Middle frontal gyrus (tissue), 1 donor: Measurements from ENCODE around the gene SMC3.
"Not testable (repeated sequence)": the region's sequence is repeated elsewhere in the genome, so short reads cannot be mapped to it uniquely, and the experiment has no call there.

Source experiments
- DNase-seq: peaks from one replicate; pipeline ENCODE4 v3.0.0-alpha.2; 2015; ENCODE audit warnings: low spot score; ENCODE audit errors: extremely low spot score

The SMC3 gene

DNA sequence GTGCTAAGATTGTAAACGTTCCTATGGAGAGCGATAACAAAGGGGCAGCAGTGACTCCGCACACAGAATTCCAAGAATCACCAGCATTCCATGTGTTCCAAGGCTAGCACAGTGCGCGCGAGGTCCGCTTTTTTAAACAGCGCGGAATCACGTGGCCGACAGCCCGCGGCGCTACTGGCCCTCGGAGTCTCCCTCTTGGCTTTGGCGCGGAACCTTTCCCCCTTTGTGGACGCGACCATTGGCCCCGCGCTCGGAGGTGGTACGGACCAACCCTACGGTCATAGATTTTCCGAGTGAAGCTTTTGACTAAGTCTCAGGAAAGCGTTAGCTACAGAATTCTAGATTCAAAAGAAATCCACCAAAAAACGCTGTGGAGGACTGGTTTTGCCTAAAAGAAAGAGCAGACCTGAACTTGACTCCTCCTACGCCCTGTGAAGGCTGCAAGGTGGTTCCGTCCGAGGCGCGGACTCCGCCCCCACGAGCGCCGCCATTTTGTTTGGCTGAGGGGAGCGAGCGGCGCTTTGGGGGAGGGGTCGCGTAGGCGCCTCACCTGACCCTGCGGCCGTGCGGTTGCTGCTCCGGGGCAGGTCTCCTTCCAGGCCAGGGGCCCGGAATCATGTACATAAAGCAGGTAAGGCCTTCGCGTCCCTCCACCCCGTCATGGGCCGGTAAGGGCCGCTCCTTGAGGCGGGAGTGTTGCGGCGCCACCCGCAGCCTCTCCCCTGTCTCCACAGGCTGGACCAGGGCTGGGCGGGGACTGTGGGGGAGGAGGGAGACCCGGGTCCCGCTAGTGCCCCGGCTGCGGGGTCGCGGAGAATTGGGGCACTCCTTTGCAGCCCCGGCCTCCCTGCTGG lies at the start of gene SMC3:
Gene SMC3 (plus strand): TSS at position 495 of the 854 bp plus-strand sequence. CDS start 122 bp downstream, at position 617.
- DNase-seq: peak; percentile 87

DNA sequence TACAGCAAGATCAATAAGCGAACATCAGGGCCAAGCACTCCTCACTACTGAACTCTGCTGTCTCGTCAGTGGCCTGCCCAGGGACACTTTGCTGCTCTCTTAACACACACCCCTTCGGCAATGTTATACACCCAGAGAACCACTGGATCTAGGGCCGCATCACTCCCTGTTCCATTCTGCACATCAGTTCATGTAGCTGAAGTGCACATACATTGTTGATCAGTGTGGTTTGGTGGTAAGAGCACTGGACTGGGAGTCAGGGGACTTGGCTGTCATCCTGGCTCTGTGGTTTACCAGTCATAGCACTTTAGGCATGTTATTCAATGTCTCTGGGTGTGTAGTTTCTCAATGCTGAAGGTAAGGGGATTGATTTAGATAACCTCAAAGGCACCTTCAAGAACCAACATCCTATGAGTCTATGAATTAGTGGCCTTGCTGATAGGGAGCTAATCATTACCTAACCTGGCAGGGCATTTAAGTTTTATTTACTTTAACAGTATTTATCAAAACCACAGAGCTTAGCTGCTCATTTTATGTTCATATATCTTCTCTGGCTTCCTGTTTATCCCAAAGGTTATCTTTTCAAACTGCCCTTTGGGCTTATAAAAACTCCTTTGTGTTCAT lies 45.0 kb upstream of the SMC3 start:
- DNase-seq: no peak

DNA sequence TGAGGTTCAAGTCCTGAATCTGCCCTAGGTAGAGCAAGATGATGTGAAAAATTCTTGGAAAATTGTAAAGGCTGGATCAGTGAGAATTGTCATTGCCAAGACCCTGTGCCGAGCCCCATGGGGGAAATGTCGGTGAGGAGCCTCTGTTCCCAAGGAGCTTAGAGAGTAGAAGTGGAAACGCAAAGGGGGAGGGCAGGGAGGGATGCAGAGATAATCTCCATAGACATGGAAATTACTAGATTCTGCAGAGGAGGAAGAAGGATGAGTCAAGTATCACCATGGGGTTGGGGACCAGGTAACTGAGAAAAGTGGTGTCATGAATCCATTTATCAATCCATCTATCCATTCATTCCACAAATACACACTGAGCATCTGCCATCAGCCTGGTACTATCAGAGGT lies 43.8 kb upstream of the SMC3 start:
- DNase-seq: no peak

DNA sequence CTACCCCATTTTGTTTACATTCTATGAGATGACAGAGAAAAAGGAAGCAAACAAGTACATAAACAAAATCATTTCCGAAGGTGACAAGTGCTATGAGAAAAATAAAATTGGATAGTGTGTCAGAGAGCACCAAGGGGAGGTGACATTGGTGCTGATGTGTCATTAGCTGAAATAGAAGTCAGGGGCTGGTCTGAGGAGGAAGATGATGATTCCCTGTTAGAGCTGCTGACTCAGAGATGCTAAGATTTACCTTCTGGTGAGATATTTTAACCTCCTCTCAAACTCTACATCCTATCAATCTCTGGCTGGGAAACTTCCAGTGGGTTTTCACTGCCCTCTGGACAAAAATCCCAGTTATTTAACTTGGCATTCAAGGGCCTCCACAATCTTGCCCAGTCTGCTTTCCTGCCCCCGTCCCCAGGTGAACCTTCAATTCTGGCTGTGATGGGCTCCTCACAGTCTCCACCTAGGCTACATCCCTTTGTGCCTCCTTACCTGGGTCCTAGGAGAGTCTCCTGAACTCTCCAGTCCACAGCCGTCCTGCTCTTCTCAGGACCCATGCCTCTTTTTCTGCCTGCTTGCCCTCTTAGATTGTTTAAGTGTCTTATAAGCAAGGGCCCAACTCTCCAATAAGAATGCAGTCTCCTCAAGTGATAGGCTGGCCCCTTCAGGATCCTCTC lies 43.2 kb upstream of the SMC3 start:
- no peak for DNase-seq

DNA sequence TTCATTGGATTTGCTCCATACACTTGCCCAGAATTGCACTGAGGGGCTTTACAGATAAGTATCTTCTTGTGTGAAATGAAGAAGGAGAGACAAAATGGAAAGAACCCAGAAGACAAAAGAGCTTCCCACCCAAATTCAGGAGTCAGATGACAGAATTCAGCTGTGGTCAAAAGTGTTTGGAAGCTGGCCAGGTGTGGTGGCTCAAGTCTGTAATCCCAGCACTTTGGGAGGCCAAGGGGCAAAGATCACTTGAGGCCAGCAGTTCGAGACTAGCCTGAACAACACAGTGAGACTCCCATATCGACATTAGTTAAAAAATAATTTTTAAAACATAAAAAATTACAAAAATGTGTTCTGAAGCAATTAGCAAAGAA lies 42.6 kb upstream of the SMC3 start:
- no peak for DNase-seq

DNA sequence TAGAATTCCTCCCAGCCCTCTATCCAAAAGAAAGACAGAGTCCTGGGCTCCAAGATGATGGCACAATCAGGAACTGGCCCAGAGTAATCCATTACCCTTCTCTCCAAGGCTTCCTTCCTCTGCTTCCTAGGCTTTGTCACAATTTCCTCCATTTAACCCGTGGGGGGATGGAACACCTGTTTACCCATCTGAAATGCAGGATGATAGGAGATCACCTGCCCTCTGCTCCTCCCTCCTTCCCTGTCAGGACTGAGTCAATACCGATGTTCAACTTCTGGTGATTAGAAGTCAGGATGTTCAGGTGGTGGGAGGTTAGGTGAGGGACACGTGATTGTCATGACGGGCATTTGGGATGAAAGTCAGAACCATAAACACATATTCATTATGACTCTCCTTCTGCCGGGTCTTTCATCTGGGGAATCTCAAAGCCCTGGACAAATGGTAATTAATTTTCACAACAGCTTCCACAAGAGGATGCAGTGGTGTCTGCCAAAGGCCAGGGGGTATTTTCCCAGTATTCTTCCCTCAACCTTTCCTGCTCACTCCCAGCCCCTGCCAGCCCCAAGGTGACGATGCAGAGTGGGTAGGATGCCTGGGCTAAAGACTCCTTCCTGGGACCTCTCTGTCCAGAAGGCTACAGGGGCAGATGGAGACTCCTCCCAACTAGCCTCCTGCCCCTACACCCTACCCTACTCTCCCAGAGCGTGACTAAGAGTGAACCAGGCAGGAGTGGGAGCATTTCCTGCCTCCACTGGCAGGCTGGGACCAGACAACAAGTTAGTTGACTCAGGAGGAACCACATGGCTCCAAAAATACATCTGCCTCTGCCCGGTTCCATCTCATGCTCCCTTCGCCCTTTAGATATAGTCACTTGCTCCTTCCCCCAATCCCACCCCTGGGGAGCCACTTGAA lies 41.9 kb upstream of the SMC3 start:
- DNase-seq: no peak

DNA sequence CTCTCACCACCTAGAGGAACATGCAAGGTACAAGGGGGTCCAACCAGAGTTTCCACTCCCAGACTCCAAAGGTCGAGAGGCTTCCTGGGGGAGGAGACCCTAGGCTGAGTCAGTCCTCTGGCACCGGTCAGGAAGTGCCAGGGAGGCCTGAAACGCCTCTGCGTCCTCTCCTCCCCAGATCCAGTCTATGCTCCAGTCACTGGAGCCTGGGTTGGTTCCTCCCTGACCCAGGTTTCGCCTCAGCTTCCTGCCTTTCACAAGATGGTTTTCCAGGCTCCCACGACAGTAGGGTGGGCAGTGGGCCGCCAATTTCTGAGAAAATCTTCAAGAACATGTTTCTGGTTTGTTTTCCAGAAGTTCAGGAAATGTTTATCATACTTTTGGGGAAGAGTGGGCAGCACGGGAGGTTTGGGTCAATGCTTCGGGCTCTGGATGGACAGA lies 39.7 kb upstream of the SMC3 start:
- DNase-seq: no peak

DNA sequence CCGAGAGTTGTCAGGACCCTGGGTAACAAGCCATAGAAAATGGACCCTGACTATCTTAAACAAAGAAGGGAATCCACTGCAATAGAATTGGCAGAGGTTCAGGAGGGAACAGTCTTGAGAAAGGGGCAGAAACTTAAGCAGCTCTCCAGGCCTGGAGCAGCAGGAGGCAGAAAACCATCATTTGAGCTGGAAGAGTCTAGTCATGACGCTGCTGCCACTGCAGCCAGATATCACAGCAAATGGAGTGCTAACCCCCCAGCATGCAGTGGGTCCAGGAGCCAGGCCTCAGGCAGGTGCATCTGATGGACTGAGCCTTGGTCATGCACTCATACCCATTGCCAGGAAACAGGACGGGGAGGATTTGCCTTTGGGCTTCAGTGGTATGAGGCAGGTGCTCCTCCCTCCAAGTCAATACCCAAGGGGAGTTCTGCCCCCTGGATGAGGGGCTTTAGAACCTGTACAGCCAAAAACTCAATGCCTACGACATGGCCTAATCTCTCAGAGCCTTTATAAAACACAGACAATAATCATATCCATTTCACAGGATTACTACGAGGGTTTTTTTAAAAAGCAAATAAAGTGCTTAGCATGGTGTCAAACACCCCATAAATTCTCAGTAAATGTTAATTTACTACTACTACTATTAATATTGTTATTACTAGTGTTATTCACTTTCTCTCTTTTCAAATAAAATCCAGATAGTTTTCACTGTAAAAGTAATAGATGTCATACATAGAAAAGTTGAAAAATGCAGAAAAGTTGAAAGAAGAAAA lies 39.1 kb upstream of the SMC3 start:
- DNase-seq: no peak

DNA sequence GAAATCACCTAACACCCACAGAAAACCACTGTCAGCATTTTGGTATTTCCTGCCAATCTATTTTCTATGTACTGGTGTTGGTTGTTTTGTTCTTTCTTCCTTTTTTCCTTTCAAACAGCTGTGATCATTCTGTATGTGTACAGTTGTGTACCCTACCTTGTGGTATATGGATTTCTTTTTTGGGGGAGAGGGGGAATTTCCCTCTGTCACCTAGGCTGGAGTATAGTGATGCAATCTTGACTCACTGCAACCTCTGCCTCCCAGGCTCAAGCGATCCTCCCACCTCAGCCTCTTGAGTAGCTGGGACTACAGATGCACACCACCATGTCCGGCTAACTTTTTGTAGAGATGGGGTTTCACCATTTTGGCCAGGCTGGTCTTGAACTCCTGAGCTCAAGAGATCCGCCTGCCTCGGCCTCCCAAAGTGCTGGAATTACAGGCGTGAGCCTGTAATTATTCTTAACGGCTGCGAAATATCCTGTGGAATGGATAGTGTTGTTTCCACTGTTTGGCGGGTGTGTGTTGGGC lies 38.4 kb upstream of the SMC3 start:
- DNase-seq: not testable (repeated sequence)

DNA sequence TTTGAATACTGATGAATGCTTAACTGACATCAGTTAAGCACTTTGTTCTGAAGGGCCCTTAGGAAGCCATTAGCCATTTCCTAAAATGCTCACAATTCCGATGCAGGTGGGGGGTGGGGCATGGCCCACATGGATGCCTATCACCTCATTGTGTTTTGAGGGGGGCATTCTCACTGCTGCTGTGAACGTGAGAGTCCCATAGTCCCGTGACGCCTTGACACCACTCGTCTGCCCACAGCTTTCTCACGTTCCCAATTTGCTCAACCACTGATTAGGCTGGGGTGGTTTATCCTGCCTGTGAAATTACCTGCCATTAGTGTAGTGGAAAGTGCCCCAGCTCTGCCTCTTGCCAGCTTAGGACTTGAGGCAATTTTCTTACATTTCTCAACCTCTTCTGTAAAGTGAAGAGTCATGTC lies 37.9 kb upstream of the SMC3 start:
- no peak for DNase-seq

DNA sequence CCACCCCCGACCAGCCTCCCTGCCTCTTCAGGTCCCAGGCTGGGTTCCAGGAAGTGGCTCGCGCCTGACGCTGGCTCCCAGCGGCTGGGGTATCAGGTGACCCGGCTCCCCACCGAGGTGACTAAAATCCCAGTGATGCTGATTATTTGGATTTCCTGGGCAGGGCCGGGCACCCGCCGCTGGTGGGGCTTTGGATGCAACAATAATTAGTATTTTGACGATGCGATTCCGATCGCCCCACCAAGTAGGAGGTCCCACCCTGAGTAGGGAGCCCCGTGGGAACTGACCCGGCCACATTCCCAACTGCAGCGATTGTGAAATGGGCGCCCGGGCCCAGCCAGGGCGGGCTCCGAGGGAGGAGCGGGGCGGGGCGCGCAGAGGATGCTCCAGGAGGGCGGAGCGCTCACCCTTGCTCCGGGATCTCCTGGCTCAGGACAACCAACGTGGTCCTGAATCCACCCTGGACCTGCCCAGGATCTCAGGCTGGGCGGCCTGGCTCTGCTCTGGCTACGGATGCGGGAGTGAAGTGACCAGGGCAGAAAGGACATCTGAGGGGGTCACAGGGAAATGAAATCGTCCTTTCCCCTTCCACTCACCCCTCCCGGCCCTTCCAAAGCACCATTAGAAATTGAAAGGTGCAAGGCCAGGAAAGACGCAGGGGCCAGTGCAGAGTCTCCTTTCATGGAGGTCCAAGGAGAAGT lies 37.2 kb upstream of the SMC3 start:
- DNase-seq: no peak

DNA sequence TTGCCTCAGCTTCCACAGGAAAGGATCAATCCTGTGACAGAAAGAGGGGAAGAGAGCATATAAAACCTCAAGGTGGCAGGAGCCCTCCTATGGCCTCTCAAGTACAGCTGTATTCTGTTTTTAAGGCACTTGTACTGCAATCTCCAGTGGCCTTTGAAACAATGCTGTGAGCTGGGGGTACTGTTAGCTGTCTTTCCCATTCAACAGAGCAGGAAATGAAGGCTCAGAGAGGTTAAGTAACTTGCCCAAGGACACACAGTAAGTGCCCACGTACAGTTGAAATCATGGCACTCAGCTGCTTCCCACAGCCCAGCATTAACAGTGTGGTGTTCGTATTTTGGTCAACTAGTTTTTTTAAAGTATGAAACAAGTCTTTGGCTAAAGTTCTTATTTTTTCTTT lies 35.8 kb upstream of the SMC3 start:
- no peak for DNase-seq

DNA sequence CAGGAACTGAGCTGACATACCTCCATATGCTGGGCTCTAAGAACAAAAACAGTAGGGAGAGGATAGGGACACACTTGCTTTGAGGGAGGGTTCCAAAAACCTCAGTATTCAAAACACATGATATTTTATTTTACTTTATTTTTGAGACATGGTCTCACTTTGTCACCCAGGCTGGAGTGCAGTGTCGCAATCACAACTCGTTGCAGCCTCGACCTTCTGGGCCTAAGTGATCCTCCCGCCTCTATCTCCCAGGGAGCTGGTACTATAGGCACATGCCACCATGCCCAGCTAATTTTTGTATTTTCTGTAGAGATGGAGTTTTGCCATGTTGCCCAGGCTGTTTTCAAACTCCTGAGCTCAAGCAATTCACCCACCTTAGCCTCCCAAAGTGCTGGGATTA lies 34.9 kb upstream of the SMC3 start:
- not testable (repeated sequence) for DNase-seq

DNA sequence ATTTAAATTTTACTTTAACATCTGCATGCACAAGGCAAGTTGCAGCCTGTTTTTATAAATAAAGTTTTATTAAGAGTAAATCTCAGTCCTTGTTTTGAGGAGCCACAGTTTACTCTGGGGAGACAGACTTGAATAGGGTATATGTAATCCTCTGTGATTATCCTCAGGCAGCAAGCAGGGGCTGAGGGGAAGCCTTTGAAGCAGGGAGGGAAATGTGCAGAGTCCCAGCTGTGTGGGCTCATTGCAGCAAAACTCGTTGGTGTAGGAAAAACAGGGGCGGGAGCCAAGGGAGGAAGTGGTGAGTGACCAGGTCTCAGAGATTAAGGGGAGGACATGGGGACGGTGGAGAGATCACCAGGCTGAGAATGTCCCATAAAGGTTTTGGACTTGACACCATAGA lies 34.3 kb upstream of the SMC3 start:
- no peak for DNase-seq

DNA sequence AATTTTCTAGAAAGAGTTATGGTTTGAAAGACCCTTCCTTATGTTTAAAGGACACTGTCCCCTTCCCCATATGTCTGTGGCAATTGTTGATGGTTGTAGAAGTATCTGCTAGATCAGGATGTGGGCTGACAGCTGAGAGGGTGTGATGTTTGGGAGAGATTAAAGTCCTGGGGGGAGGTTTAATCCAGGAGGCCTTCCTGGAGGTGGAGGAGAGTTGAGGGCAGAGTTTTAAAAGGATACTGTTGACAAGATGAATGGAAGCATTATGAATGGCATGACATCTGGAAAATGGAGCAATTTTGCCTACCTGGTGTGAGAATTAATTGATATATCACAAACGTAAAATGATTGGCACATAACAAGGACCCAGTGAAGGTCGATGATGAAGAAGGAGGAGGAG lies 32.9 kb upstream of the SMC3 start:
- no peak for DNase-seq

DNA sequence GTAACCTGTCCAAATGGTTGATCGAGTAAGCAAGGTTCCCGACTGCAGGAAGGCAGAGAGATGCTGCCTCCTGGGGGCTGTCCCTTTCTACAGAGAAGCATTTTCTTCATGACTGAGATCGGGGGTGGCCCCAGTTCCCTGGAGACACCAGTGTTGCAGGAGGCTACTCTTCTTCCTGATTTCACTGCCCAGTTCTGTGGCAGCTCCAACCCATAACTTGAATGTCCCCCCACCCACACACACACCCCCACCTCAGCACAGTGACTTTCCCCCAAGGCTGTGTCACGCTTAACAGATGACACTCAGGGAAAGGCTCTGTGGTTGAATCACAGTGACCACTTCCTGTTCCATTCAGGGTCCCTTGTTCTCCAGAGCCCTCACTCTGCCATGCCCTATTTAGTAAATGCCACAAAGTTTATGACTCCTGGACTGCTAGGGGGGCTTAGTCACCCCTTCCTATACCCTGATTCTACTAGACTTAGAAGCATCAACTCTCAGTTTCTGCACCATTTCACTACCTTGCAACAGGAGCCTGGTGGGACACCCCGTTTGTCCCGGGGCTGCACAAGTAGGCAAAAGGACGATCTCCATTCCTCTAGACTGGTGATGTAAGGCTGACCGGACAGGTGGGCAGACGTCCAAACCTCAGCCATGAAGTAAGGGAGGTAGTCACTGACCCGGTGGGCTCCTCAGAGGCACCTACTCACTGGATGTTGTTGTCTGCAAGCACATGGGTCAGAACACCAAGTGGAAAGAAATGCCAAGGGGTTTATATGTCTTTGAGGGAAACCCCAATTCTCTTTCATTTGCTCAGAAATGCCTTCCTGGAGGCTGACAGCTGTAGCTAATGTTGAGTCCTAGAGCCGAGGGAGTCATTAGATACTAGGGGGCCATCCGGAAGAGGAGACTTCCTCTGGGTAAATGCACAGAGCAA lies 31.3 kb upstream of the SMC3 start:
- DNase-seq: no peak

DNA sequence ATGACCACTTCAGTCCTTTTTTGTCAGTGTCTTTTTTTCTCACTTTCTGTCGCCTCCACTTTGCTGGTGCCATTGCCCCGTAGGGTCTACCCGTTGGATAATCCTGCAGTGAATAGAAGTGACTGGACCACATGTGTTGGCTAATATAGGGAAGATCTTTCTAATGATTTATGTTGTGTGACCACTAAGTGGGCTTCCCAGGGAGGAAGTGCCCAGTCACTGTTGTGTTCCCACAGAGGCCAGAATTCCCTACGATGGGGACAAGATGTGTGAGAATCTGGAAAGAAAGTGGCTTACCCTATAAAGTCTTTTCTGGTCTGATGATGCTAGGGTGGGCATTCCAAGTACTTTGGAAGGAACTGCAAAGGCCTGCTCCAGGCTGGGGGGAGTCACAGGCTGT lies 28.4 kb upstream of the SMC3 start:
- DNase-seq: no peak

DNA sequence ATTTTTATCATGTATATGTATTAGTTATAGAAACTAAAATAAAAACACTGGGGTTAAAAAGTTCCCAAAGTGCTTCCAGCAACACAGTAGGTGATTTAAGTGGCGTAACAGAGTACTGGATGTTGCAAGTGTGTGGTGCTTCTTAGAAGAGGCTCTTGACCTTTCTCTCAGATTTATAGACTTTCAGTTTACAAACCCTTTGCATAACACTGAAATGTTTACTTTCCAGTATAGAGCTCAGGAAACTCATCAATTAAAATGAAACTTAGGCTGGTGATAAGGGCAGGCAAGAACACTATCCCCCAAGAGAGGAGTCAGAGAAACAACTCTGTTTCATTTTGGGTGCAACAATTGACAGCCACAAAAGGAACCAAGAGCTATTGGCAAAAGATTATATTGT lies 27.5 kb upstream of the SMC3 start:
- DNase-seq: no peak
